Activated CD8-positive, alpha-beta T cell treated with anti-CD3 and anti-CD28 coated beads for 36 hours (primary cell): Measurements from ENCODE around the gene HDAC10. TPM values are rescaled to one million over a fixed set of nuclear protein-coding genes. Genes with fewer than 3 reads are reported as not detected.

ENCODE experiments used
- ATAC-seq: fragments of 200-7000 bp; cut with Tn5 transposase; one replicate; pipeline ENCODE4 v1.10.0; 2021; ENCODE audit warnings: mild to moderate bottlenecking, moderate library complexity
- CTCF ChIA-PET: fragments of 350-600 bp; sonication (Branson Sonifier 250); formaldehyde crosslinking; loops from one replicate; lab custom pipeline; 2021; ENCODE audit warnings: antibody characterized with exemption; lab: Charles Lee
- POLR2A ChIA-PET: fragments of 350-600 bp; sonication (Branson Sonifier 250); formaldehyde crosslinking; loops from one replicate; lab custom pipeline; 2021; ENCODE audit warnings: antibody characterized with exemption; lab: Charles Lee
- DNase-seq: peaks from one replicate; pipeline ENCODE4 v3.0.0-alpha.2; 2020
- H3K27ac Mint-ChIP-seq: one replicate; pipeline ENCODE4 v1.8.0; 2021; ENCODE audit warnings: mild to moderate bottlenecking, mixed read lengths
- H3K27me3 Mint-ChIP-seq: one replicate; pipeline ENCODE4 v1.8.0; 2021; ENCODE audit warnings: mixed read lengths
- H3K36me3 Mint-ChIP-seq: one replicate; pipeline ENCODE4 v1.8.0; 2021; ENCODE audit warnings: low read depth, mixed read lengths
- H3K4me1 Mint-ChIP-seq: one replicate; pipeline ENCODE4 v1.8.0; 2021; ENCODE audit warnings: low read depth, mixed read lengths
- H3K4me3 Mint-ChIP-seq: one replicate; pipeline ENCODE4 v1.8.0; 2021; ENCODE audit warnings: mild to moderate bottlenecking, moderate library complexity, mixed read lengths
- H3K9me3 Mint-ChIP-seq: one replicate; pipeline ENCODE4 v1.8.0; 2021; ENCODE audit warnings: mixed read lengths
- intact Hi-C: fragments of 100-400 bp; cut with micrococcal nuclease; formaldehyde crosslinking; loops from one replicate; pipeline ENCODE4 v1.10.0; 2022
- total RNA-seq, 2 experiments: library from RNA; stranded (reverse); gene quantifications; one replicate each; pipeline ENCODE4 v1.2.3, GENCODE V29; 2021
- TF ChIP-seq, protein P1 (sequence below): fragments of 200-600 bp; IDR thresholded peaks from one replicate; pipeline ENCODE4 v1.8.0; 2022; ENCODE audit warnings: antibody characterized with exemption, mild to moderate bottlenecking

The HDAC10 gene
- total RNA-seq, 2 experiments from 2014 or later = 43.0 to 44.3 TPM

DNA sequence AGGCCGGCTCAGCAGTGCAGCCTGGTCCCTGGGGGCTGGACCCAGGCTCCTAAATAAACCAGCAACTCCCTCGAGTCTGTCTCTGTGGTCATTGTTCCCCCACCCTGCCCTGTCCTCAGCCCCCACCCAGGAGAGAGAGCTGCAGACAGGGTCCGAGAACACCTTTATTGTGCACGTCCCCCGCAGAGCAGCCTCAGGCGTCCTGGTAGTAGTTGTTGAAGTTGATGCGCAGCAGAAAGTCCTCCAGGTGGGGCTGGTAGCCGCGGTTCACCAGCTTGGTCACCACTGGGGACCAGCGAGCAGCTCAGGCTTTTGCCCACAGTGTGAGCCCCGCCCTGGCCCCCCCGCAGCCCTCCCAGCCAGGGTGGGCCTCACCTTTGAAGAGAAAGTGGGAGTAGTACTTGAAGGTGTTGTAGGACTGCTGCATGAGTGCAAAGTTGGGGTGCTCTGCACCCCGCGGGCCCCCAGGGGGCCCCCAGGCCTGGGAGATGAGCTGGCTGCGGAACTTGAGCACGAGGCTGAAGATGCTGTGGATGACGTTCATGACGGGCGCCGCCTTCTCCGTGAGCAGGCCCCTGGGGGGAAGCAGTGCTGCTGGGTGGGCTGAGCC is 33.4 kb downstream of the HDAC10 start:
- Mint-ChIP-seq H3K27me3 (no peaks in the 10 kb centered on the region), H3K36me3 (peaks cover 31% of the 10 kb centered on the region), H3K27ac (no peak overlapping the region), H3K4me3 (no peak overlapping the region), H3K9me3 (no peaks in the 10 kb centered on the region), H3K4me1 (no peaks in the 10 kb centered on the region)
- ChIA-PET POLR2A (interaction anchor here (0.8 kb wide), 1 partner anchor 26 kb away, joined by 3 read pairs; no protein-coding TSS in a partner anchor), CTCF (no interaction called here)
- DNase-seq = no peak
- no peak for ATAC-seq
- TF ChIP-seq, protein P1, sequence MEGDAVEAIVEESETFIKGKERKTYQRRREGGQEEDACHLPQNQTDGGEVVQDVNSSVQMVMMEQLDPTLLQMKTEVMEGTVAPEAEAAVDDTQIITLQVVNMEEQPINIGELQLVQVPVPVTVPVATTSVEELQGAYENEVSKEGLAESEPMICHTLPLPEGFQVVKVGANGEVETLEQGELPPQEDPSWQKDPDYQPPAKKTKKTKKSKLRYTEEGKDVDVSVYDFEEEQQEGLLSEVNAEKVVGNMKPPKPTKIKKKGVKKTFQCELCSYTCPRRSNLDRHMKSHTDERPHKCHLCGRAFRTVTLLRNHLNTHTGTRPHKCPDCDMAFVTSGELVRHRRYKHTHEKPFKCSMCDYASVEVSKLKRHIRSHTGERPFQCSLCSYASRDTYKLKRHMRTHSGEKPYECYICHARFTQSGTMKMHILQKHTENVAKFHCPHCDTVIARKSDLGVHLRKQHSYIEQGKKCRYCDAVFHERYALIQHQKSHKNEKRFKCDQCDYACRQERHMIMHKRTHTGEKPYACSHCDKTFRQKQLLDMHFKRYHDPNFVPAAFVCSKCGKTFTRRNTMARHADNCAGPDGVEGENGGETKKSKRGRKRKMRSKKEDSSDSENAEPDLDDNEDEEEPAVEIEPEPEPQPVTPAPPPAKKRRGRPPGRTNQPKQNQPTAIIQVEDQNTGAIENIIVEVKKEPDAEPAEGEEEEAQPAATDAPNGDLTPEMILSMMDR = no peak
- intact Hi-C loops = no loop called here

- no peak for DNase-seq
- Mint-ChIP-seq H3K27me3 (no peaks in the 10 kb centered on the region), H3K4me1 (no peaks in the 10 kb centered on the region), H3K36me3 (peaks cover 33% of the 10 kb centered on the region), H3K9me3 (no peaks in the 10 kb centered on the region), H3K27ac (no peak overlapping the region), H3K4me3 (no peak overlapping the region)
- ChIA-PET CTCF (no interaction called here), POLR2A (interaction anchor here (0.8 to 1.3 kb wide), 2 partner anchors 26 to 27 kb away, joined by 3 read pairs; partner anchors contain the start of gene TUBGCP6)
- TF ChIP-seq, protein P1 = no peak
- intact Hi-C loops = no loop called here
- no peak for ATAC-seq
Observed at GRCh38 chr22:50216684-50217520, 34.2 kb downstream of the HDAC10 start.

DNA sequence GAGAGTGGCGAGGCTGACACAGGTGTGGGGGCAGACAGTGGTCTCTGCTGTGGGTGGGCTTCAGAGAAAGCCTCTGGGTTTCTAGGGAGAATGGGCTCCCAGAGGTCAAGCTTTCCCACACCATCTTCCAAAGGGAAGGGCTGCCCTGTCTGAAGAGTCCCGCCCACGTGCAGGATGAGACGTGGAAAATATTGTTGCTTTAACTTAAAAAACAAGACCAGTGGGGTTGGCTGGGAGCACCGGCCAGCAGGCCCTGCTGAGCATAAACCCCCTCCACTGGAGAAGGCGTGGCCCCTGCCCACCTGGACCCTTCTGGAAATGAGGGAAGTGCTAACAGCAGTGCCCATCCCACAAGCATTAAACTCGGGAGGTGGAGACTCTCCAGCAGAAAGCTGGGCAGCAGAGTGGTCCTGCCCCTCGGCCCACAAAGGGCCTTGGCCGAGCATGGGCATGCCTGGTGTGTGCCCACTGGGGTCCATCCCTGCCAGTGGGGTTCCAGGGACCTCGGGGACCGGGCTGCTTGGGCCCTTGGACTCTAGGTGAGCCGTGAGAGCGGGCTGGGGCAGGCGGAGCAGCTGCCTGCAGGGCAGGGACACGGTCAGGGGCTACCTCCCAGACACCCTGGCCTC is 34.9 kb downstream of the HDAC10 start:
- TF ChIP-seq, protein P1 = no peak
- no peak for DNase-seq
- Mint-ChIP-seq H3K27me3 (no peaks in the 10 kb centered on the region), H3K9me3 (no peaks in the 10 kb centered on the region), H3K27ac (no peak overlapping the region), H3K4me3 (no peak overlapping the region), H3K4me1 (no peaks in the 10 kb centered on the region), H3K36me3 (peaks cover 34% of the 10 kb centered on the region)
- CTCF ChIA-PET = no interaction called here
- no peak for ATAC-seq
- POLR2A ChIA-PET = interaction anchor here (0.6 to 1.3 kb wide), 2 partner anchors 28 to 468 kb away, joined by 3 read pairs; partner anchors contain the start of gene TUBGCP6
- intact Hi-C loops = no loop called here

- no peak overlapping the region for H3K27ac Mint-ChIP-seq
- intact Hi-C loops = no loop called here
Observed at GRCh38 chr22:50215297-50216054, 35.6 kb downstream of the HDAC10 start.

More at GRCh38 chr22:50215297-50216054, 35.6 kb downstream of the HDAC10 start:
- CTCF ChIA-PET = no interaction called here
- DNase-seq (no peak), ATAC-seq (no peak)
- peaks cover 34% of the 10 kb centered on the region for H3K36me3 Mint-ChIP-seq
- POLR2A ChIA-PET = interaction anchor here (0.6 to 1.3 kb wide), 2 partner anchors 29 to 468 kb away, joined by 3 read pairs; partner anchors contain the start of gene TUBGCP6
- H3K4me3 Mint-ChIP-seq = no peak overlapping the region
- H3K9me3 Mint-ChIP-seq = no peaks in the 10 kb centered on the region
- TF ChIP-seq, protein P1 = no peak
- no peaks in the 10 kb centered on the region for H3K27me3 Mint-ChIP-seq
- H3K4me1 Mint-ChIP-seq = no peaks in the 10 kb centered on the region
